ENCODE measurements around the gene MTFMT. TPM values are rescaled to one million over a fixed set of nuclear protein-coding genes. Genes with fewer than 3 reads are reported as not detected.

MTFMT gene
- total and polyA plus RNA-seq, 2 of the 13 experiments (the other 11 are each of a cell fraction or from before 2014, with no cell fraction given) = 9.9 to 23.2 TPM

DNA sequence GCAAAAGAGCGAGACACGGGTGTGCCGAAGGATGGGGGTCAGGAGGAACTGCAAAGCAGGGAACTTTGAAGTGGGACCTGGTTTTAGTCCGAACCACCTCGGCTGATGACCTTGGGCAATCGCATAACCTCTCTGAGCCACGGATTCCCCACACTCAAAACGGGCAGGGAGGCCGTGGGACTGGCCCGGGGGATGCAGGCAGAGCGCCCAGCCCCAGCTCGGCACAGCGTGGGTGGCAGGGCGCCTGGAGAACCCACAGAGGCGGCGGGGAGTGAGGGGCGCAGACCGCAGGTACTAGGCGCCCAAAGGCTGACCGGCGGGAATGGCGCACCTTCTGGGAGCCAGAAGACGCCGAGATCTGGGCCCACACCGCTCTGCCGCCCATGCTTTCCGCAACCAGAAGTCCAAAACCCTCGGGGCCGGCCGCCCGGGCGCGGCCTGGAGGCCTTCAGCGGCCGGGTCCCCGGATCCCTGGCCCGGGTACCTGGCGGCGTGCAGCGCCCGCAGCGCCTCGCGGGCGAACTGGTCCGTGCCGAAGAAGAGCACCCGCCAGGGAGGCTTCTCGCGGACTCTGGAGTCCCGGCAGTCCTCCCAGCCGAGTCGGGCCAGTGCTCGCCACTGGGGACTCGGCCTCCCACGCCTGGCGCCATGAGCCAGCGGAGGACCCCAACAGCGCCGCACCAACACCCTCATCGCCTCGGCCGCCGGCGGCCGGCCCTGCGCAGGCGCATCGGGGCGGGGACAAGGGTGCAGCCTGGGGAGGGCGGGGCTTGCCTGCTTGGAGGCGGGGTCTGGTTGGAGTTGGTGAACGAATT, at the start of gene MTFMT (continued):
- TF ChIP-seq GABPB1 (CRISPR knock-in tag; IDR thresholded peaks at IDR 0.05) (peak; percentile 62; the same call in 1 of the 2 replicates), ZNF230 (CRISPR knock-in tag; IDR thresholded peaks at IDR 0.05) (0 out of 2 replicates have a peak, but pooled peaks have one; percentile 47), BRCA1 (CRISPR knock-in tag; IDR thresholded peaks at IDR 0.05) (peak; percentile 54; the same call in 1 of the 2 replicates), MED13 (CRISPR knock-in tag; IDR thresholded peaks at IDR 0.05) (0 out of 2 replicates have a peak, but pooled peaks have one; percentile 17), GZF1 (CRISPR knock-in tag; IDR thresholded peaks at IDR 0.05) (no peak), HNRNPLL (IDR thresholded peaks at IDR 0.05; ENCODE audit: low read depth, low read length, poor library complexity, severe bottlenecking) (peak; percentile 44), SIX4 (CRISPR knock-in tag; IDR thresholded peaks at IDR 0.05) (no peak), ZNF33A (CRISPR knock-in tag; IDR thresholded peaks at IDR 0.05; ENCODE audit: borderline replicate concordance) (no peak), SYNCRIP (IDR thresholded peaks at IDR 0.05; ENCODE audit: insufficient read depth, low read depth, low read length) (no peak), SRY (CRISPR knock-in tag; IDR thresholded peaks at IDR 0.05) (peak; percentile 90; the same call in 1 of the 2 replicates), REPIN1 (CRISPR knock-in tag; IDR thresholded peaks at IDR 0.05; ENCODE audit: borderline replicate concordance, low read depth) (0 out of 2 replicates have a peak, but pooled peaks have one; percentile 40), ZNF331 (CRISPR knock-in tag; IDR thresholded peaks at IDR 0.05) (no peak; the same call in 1 of the 2 replicates), ZNF138 (CRISPR knock-in tag; IDR thresholded peaks at IDR 0.05; ENCODE audit: low read depth) (0 out of 2 replicates have a peak, but pooled peaks have one; percentile 28), MZF1 (CRISPR knock-in tag; IDR thresholded peaks at IDR 0.05; ENCODE audit: borderline replicate concordance) (no peak), SAFB2 (CRISPR knock-in tag; IDR thresholded peaks at IDR 0.05; ENCODE audit: borderline replicate concordance, low read depth) (no peak), FLYWCH1 (CRISPR knock-in tag; IDR thresholded peaks at IDR 0.05) (no peak), POLR2A (IDR thresholded peaks at IDR 0.05; ENCODE audit: insufficient read depth in 1 of 2, low read depth in 2 of 2, low read length in 2 of 2) (peak; percentile 83 to 97), MTA1 (CRISPR knock-in tag; IDR thresholded peaks at IDR 0.05; ENCODE audit: borderline replicate concordance) (peak; percentile 79; the same call in 1 of the 2 replicates)
- TF ChIP-seq, protein P1, sequence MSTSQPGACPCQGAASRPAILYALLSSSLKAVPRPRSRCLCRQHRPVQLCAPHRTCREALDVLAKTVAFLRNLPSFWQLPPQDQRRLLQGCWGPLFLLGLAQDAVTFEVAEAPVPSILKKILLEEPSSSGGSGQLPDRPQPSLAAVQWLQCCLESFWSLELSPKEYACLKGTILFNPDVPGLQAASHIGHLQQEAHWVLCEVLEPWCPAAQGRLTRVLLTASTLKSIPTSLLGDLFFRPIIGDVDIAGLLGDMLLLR (CRISPR knock-in tag; IDR thresholded peaks at IDR 0.05) = no peak
- TF ChIP-seq, protein P2, sequence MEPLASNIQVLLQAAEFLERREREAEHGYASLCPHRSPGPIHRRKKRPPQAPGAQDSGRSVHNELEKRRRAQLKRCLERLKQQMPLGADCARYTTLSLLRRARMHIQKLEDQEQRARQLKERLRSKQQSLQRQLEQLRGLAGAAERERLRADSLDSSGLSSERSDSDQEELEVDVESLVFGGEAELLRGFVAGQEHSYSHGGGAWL (CRISPR knock-in tag; IDR thresholded peaks at IDR 0.05) = peak; percentile 87
- TF ChIP-seq, protein P3, sequence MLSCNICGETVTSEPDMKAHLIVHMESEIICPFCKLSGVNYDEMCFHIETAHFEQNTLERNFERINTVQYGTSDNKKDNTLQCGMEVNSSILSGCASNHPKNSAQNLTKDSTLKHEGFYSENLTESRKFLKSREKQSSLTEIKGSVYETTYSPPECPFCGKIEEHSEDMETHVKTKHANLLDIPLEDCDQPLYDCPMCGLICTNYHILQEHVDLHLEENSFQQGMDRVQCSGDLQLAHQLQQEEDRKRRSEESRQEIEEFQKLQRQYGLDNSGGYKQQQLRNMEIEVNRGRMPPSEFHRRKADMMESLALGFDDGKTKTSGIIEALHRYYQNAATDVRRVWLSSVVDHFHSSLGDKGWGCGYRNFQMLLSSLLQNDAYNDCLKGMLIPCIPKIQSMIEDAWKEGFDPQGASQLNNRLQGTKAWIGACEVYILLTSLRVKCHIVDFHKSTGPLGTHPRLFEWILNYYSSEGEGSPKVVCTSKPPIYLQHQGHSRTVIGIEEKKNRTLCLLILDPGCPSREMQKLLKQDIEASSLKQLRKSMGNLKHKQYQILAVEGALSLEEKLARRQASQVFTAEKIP (CRISPR knock-in tag; IDR thresholded peaks at IDR 0.05; ENCODE audit: borderline replicate concordance) = no peak
- TF ChIP-seq, protein P4, sequence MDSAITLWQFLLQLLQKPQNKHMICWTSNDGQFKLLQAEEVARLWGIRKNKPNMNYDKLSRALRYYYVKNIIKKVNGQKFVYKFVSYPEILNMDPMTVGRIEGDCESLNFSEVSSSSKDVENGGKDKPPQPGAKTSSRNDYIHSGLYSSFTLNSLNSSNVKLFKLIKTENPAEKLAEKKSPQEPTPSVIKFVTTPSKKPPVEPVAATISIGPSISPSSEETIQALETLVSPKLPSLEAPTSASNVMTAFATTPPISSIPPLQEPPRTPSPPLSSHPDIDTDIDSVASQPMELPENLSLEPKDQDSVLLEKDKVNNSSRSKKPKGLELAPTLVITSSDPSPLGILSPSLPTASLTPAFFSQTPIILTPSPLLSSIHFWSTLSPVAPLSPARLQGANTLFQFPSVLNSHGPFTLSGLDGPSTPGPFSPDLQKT (CRISPR knock-in tag; IDR thresholded peaks at IDR 0.05; ENCODE audit: borderline replicate concordance) = peak; percentile 74; the same call in 1 of the 2 replicates
- TF ChIP-seq, protein P5, sequence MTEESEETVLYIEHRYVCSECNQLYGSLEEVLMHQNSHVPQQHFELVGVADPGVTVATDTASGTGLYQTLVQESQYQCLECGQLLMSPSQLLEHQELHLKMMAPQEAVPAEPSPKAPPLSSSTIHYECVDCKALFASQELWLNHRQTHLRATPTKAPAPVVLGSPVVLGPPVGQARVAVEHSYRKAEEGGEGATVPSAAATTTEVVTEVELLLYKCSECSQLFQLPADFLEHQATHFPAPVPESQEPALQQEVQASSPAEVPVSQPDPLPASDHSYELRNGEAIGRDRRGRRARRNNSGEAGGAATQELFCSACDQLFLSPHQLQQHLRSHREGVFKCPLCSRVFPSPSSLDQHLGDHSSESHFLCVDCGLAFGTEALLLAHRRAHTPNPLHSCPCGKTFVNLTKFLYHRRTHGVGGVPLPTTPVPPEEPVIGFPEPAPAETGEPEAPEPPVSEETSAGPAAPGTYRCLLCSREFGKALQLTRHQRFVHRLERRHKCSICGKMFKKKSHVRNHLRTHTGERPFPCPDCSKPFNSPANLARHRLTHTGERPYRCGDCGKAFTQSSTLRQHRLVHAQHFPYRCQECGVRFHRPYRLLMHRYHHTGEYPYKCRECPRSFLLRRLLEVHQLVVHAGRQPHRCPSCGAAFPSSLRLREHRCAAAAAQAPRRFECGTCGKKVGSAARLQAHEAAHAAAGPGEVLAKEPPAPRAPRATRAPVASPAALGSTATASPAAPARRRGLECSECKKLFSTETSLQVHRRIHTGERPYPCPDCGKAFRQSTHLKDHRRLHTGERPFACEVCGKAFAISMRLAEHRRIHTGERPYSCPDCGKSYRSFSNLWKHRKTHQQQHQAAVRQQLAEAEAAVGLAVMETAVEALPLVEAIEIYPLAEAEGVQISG (CRISPR knock-in tag; IDR thresholded peaks at IDR 0.05) = peak; percentile 67
